GM23248 (cell line): Measurements from ENCODE around the gene ADAMTSL5.

Experiments used
- EZH2 ChIP-seq: fragments of 200-600 bp; sonication (generic); IDR thresholded peaks from 2 replicates; pipeline ENCODE4 v1.6.1; 2018; ENCODE audit warnings: antibody characterized with exemption, mild to moderate bottlenecking; ENCODE audit not compliant: insufficient read depth, poor library complexity, severe bottlenecking
- EZH2phosphoT487 ChIP-seq: fragments of 200-600 bp; sonication (generic); IDR thresholded peaks from 2 replicates; pipeline ENCODE4 v1.6.1; 2018; ENCODE audit warnings: antibody characterized with exemption, moderate library complexity, mild to moderate bottlenecking, low read depth; ENCODE audit not compliant: insufficient read depth

GRCh38 chr19:1525343-1525742 lies 12.5 kb upstream of the ADAMTSL5 start:
- TF ChIP-seq EZH2phosphoT487 = no peak
- TF ChIP-seq EZH2 = no peak
